ENCODE measurements around the gene HECA.

HECA gene

DNA sequence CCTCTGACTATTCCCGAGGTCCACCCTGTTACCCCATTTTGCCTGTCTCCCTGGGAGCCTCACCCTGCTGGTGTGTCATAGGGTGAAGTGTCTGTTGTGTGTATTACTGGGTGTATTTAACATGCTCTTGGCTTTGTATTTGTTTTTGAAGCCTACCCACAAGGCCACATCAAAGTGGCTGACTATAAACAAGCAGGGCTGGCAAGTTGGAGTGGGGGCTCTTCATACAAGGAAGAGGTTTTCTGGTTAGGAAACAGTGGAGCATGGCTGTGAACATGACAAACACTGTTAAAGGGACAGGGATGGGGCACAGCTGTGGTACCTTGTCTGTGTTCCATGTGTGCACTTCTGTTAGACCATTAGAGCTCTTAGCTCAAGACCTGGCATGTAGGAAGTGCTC, 26.3 kb downstream of the HECA start:
- peak; percentile 25 for DNase-seq (ENCODE audit: low read depth)

GRCh38 chr6:139161817-139162284, 27.0 kb downstream of the HECA start:
- peak; percentile 41 for DNase-seq (ENCODE audit: low read depth)

DNA sequence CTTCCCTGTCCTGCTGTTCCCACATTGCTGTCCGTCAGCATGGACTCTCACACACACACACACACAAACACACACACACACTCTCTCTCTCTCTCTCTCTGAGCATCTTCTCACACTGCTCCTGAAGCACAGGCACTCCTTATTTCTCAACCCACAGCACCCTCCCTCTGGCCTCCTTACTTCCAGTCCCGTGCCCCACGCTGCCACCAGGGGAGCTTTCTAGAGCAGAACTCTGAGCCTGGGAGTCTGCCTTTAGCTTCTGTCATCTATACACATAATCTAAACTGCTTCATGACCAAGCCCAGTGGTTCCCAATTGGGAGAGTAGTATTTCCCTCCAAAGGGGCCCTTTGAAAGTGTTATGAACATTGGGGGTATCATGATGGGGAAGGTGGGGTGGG, 29.1 kb downstream of the HECA start:
- DNase-seq (ENCODE audit: low read depth), result no peak

- DNase-seq (ENCODE audit: low read depth), result no peak
Observed at GRCh38 chr6:139165324-139165723, 30.4 kb downstream of the HECA start.

GRCh38 chr6:139166238-139166955, 31.5 kb downstream of the HECA start:
- DNase-seq (ENCODE audit: low read depth), result no peak

GRCh38 chr6:139166956-139167313, 32.1 kb downstream of the HECA start:
- no peak for DNase-seq (ENCODE audit: low read depth)

DNA sequence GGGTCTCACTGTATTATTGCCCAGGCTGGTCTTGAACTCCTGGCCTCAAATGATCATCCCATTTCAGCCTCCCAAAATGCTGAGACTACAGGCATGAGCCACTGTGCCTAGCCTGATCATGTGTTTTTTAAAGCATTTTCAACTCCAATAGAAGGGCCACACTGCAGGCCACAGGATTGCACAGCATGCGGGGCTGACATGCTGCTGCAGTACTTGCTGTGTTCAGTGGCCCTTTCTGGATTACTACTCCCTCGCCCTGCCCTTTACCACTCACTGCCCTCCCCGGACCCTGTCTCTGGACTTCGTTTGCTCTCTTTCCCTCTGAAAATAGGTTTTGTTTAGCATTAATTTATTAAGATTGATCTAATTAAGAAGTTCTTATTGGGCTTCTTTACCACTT, 37.3 kb downstream of the HECA start:
- DNase-seq (ENCODE audit: low read depth), result no peak

DNA sequence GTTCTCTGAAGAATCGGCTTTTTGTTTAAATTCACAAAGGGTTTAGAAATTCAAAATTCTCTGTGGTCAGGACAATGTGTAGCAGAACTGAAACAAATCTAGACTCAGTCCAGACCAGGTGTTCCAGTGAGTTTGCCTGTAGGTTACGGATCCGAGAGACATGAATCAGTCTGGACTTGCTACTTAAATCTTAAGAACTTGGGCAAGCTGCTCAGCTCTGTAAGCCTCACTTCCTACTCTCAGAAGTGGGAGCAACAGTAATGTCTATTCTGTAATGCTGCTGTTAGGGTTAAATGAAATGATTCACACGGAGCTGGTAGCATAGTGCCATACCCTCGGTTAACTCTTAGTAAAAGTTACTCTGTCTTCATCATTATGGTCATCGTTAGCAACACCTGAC, 37.7 kb downstream of the HECA start:
- no peak for DNase-seq (ENCODE audit: low read depth)

- no peak for DNase-seq (ENCODE audit: low read depth)
Observed at GRCh38 chr6:139173172-139173571, 38.3 kb downstream of the HECA start.

- DNase-seq (ENCODE audit: low read depth), result no peak
Observed at GRCh38 chr6:139173822-139174221, 38.9 kb downstream of the HECA start.

GRCh38 chr6:139174961-139175360, 40.1 kb downstream of the HECA start:
- DNase-seq (ENCODE audit: low read depth), result no peak

- no peak for DNase-seq (ENCODE audit: low read depth)
Observed at GRCh38 chr6:139175389-139175948, 40.6 kb downstream of the HECA start.

DNA sequence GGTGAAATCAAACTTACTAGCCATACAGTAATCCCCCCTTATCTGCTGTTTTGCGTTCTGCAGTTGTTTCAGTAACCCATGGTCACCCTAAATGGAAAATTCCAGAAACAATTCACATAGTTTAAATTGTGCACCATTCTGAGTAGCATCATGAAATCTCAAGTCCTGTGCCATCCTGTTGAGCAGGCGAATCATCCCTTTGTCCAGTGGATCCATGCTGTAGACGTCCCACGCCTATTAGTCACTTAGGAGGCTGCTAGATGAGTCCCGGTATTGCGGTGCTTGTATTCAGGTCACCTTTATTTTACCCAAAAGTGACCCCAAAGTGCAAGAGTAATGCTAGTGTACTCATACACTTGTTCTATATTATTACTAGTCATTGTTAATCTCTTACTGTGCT, 46.4 kb downstream of the HECA start:
- no peak for DNase-seq (ENCODE audit: low read depth)

DNA sequence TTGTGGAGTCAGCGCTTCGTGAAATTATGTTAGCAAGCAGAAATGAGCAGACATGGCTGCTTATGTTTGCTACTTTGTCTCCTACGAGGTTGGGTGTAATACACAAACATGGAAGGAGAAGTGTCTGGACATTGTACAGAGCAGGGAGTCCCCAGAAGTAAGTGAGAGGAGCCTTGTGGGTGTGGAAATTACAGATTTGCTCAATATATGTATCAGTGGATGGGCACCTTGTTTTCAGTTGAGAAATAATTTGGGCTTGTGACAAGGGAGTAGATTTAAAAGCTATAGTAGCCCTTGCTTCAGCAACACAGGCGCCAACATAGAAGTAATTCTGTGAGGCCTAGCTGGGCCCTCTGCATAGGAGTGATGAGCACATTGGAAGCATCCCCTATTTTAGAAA, 49.2 kb downstream of the HECA start:
- no peak for DNase-seq (ENCODE audit: low read depth)

DNA sequence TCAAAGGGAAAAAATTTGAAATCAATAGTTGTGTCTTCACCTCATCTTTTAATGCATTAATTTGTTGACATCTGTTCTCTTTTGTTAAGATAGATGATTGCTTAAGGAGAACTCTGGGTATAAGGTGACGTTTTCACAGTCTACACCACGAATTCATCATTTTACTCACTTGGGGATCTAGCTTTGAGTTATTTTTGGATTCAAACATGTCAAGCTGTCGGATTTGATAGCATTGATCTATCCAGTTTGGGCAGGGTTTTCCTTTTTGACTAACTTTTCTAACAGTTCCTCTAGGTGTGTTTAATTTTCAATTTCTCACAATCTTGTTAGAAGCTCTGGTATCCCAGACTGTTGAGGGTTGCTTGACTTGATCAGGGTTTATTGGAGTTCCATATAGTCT, 49.6 kb downstream of the HECA start:
- DNase-seq (ENCODE audit: low read depth), result no peak

DNA sequence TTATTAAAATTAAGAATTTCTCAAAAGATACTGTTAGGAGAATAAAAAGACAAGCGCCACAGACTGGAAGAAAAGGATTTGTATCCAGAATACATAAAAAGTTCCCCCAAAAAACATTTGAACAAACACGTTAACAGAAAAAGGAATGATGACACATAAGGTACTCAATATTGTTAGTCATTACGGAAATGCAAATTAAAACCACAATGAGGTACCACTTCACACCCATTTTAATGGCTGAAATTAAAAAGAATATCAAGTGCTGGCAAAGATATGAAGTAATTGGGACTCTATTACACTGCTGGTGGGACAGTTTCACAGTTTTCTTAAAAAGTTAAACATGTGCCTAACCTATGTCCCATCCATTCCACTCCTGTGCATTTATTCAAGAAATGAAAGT, 51.4 kb downstream of the HECA start:
- DNase-seq (ENCODE audit: low read depth), result no peak

DNA sequence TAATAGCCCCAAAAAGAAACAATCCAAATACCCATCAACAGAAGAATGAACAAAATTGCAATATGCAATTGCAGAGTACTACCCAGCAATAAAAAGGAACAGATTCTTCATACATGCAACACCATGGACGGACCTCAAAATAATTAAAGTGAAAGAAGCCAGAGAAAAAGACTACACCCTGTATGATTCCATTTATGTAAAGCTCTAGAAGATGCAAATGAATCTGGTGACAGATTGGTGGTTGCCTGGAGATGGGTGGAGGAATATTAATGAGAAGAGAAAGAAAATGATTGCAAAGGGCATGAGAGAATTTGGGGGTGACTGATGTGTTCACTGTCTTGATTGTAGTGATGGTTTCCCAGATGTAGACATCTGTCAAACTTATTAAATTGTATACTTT, 51.8 kb downstream of the HECA start:
- no peak for DNase-seq (ENCODE audit: low read depth)

DNA sequence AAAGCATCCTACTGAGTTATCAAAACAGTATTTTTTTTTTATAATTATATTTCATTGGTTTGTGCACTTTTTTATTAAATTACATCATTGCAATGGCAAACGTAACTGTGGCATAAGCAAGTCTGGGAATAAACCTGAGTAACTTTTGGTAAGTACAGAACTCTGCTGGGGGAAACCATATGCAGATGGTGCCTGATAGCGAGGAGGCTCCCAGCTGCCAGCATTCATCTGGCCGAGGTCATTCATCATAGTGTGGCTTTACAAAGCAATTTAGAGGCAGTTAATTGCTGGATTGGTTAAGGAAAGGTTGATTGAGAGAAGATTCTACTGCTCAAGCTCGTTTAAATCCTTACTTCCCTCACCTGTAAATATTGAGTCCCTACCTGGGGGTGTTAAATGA, 52.6 kb downstream of the HECA start:
- DNase-seq (ENCODE audit: low read depth), result no peak

DNA sequence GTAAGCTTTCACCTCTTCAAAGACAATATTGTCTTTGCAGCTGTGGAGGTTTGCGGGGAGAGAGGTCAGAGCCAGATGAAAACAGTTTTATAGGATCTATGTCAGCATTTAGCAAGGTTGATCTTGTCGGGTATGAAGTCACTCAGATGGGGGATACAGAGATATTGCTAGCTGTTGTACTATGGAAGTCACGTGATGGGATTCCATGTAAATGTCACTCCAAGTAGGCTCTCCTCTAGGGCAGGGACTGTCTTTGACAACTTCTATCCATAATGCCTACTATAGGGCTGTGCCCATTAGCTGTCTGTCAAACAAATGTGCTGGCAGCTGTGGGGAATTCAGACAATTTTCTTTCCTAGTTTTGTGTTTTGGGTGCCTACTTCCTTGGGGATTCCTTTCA, 54.8 kb downstream of the HECA start:
- DNase-seq (ENCODE audit: low read depth), result no peak

DNA sequence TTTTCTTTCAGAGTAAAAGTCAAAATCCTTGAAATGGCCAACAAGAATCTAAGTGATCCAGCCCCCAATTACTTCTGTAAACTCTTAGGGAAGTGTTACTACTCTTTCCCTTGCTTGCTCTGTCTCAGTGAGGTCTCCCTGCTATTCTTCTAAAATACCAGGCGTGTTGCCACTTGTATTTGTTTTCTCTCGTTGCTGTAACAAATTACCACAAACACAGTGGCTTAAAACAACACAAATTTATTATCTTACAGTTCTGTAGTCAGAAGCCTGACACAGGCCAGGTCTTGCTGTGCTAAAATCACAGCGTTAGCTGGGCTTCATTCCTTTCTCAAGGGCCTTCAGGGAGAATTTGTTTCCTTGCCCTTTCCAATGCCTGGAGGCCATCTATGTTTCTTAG, 59.9 kb downstream of the HECA start:
- DNase-seq (ENCODE audit: low read depth), result no peak

- DNase-seq (ENCODE audit: low read depth), result no peak
Observed at GRCh38 chr6:139198529-139199288, 63.8 kb downstream of the HECA start.

DNA sequence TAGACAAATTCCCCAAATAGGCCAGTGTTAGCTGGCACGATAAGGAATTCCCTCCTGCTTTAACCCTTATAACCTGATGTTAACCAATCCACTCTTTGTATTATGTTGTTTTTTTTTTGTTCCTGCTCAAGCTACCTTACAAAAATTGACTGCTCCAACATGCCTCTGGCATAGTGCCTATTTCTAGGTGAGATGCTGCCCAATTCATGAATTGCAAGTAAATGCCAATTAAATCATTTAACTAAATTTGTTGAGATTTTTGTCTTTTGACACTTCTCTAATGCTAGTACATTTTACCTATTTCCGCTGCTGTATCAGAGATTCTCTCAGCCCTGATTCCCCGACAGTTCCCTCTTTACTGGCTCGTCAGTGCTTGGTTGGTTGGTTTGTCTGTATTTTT, 66.5 kb downstream of the HECA start:
- no peak for DNase-seq (ENCODE audit: low read depth)

DNA sequence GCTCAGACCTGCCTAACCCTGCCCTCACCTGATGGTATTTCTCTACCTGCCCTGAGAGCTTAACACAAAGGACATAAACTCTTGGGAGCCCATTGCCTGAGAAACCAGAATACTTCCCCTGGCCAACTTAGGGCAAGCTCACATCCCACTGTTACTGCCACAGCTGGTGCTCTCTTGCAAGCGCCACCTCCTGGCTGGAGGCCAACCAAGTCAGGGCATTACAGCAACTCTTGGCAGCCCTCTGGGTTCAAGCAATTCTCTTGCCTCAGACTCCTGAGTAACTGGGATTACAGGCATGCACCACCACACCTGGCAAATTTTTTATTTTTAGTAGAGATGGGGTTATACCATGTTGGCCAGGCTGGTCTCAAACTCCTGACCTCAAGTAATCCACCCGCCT, 70.1 kb downstream of the HECA start:
- DNase-seq (ENCODE audit: low read depth), result no peak

DNA sequence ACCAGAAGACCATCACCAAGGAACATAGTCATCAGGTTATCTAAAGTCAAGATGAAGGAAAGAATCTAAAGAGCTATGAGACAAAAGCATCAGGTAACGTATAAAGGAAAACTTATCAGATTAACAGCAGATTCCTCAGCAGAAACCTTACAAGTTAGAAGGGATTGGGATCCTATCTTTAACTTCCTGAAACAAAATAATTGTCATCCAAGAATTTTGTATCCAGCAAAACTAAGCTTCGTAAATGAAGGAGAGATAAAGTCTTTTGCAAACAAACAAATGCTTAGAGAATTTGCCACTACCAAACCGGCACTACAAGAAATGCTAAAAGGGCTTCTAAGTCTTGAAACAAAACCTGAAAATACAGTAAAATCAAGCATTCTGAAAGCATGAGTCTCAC, 71.0 kb downstream of the HECA start:
- no peak for DNase-seq (ENCODE audit: low read depth)

All from stimulated activated CD8-positive, alpha-beta memory T cell treated with anti-CD3 and anti-CD28 coated beads, Interleukin-12 subunit alpha, Interleukin-12 subunit beta, amount 100 ng/mL, for 4 hours (primary cell).